Right ventricle myocardium superior (tissue), 1 donor: ENCODE results near the gene APOBEC3H. TPM values are rescaled to one million over a fixed set of nuclear protein-coding genes. Genes with fewer than 3 reads are reported as not detected.
"Not testable (repeated sequence)": the region's sequence is repeated elsewhere in the genome, so short reads cannot be mapped to it uniquely, and the experiment has no call there.

Source experiments
- ATAC-seq: fragments of 200-7000 bp; cut with Tn5 transposase; one replicate; pipeline ENCODE4 v1.9.1; 2020; ENCODE audit warnings: mild to moderate bottlenecking; ENCODE audit not compliant: poor library complexity
- DNase-seq: peaks from one replicate; pipeline ENCODE4 v3.0.0-alpha.2; 2020
- intact Hi-C: fragments of 100-400 bp; cut with DNase I; formaldehyde crosslinking; loops from one replicate; pipeline ENCODE4 v1.11.2; 2022
- long read RNA-seq: library from polyadenylated mRNA; unstranded; transcript quantifications from one replicate; pipeline ENCODE4 v2.0.0, GENCODE V29; 2021
- total RNA-seq: library from RNA; stranded (reverse); fragmentation: NEBNext Ultra II Directional; extraction: Animal tissue kit (Norgen Biotek cat#: 25700); gene quantifications from one replicate; pipeline ENCODE4 v1.2.1, GENCODE V29; 2021
- donor health status: DM: no; HTN: yes; CAD: no; lungs with severe emphysema.

The APOBEC3H gene
- not detected for total RNA-seq
- long read RNA-seq = 0 reads

- intact Hi-C loops = no loop called here
- ATAC-seq (peak; percentile 68), DNase-seq (no peak)
Measured at GRCh38 chr22:39097098-39098020, at the start of gene APOBEC3H. Gene APOBEC3H (plus strand): TSS chr22:39097244. CDS start chr22:39100279, 3,035 bp downstream.

- DNase-seq = not testable (repeated sequence)
Measured at GRCh38 chr22:39049486-39049885, 47.6 kb upstream of the APOBEC3H start.

DNA sequence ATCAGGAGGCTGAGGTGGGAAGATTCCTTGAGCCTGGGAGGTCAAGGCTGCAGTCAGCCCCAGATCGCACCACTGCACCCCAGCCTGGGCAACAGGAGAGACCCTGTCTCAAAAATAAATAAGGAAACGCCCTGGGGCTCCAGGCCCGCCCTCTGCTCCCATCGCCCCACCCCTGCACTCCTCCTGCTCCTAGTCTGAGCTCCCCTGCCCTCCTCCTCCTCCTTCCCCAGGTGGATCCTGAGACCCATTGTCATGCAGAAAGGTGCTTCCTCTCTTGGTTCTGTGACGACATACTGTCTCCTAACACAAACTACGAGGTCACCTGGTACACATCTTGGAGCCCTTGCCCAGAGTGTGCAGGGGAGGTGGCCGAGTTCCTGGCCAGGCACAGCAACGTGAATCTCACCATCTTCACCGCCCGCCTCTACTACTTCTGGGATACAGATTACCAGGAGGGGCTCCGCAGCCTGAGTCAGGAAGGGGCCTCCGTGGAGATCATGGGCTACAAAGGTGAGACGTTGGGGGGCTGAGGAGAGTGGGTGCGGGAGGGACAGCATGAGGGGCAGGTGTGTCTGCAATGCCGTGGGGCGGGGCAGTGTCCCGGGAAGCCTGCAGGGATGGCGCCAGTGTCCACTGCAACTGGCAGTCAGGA lies 45.1 kb upstream of the APOBEC3H start:
- ATAC-seq, intact Hi-C loops, DNase-seq: not testable (repeated sequence)

More at GRCh38 chr22:39049486-39049885, 47.6 kb upstream of the APOBEC3H start:
- intact Hi-C loops, ATAC-seq: not testable (repeated sequence)

DNA sequence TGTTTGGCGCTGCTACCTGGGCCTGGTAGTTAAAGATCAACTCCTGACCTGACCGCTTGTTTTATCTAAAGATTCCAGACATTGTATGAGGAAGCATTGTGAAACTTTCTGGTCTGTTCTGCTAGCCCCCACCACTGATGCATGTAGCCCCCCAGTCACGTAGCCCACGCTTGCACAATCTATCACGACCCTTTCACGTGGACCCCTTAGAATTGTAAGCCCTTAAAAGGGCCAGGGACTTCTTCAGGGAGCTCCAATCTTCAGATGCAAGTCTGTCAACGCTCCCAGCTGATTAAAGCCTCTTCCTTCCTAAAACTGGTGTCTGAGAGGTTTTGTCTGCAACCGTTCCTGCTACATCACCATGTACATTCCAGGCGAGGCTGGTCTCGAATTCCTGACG lies 41.4 kb upstream of the APOBEC3H start:
- ATAC-seq = no peak

GRCh38 chr22:39061290-39061689 lies 35.8 kb upstream of the APOBEC3H start:
- ATAC-seq, intact Hi-C loops: not testable (repeated sequence)
- DNase-seq = peak; percentile 4

More for the DNA sequence above, 41.4 kb upstream of the APOBEC3H start:
- no peak for DNase-seq
- intact Hi-C loops = no loop called here

- ATAC-seq, intact Hi-C loops: not testable (repeated sequence)
- DNase-seq = peak; percentile 6
Measured at GRCh38 chr22:39061951-39062350, 35.1 kb upstream of the APOBEC3H start.

DNA sequence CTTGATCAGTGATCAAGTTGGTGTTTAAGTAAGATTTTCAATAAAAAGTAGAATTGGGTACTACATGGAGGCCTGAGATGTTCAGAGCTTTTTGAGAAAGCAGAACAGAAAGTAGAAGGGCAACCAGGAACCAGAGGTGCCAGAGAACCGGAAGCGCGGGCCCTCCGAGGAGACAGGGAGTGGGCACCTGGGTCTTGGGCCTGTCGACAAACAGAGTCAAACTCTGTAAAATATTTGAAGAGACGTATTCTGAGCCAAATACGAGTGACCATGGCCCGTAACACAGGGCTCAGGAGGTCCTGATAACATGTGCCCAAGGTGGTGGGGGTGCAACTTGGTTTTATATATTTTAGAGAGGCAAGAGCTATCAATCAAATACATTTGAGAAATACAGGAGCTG lies 33.1 kb upstream of the APOBEC3H start:
- intact Hi-C loops, ATAC-seq: not testable (repeated sequence)

DNA sequence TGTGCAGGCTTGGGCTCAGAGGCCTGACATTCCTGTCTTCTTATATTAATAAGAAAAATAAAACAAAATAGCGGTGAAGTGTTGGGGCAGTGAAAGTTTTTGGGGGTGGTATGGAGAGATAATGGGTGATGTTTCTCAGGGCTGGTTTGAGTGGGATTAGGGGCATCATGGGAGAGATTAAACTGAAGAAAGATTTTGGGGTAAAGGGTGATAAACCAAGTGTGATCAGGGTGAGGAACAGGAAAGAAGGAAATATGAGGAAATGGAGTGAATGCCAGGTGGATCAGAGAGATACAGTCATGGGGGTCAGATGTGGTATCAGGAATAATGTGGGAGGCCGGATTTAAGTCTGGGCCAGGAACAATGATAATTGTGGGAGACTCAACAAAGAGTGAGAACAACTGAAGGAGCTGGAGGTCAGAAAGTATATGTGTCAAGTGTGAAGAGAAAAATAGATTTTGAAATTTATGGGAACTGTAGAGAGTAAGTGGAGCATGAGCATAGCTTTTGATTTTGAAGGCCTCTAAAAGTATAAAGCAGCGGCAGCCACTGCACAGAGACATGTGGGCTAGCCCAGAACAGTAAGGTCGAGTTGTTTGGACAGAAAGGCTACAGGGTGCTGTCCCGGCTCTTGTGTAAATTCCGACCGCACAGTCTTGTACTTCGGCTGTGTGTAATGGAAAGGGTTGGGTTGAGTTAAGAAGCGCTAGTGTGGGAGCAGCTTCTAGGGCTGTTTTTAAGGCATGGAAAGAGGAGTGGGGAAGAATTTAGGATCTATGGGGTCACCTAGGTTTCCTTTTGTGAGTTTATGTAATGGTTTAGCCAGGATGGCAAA lies 30.4 kb upstream of the APOBEC3H start:
- intact Hi-C loops, ATAC-seq: not testable (repeated sequence)
- peak; percentile 8 for DNase-seq

More for the DNA sequence above, 33.1 kb upstream of the APOBEC3H start:
- DNase-seq = peak; percentile 3

- DNase-seq (peak; percentile 23), ATAC-seq (no peak)
- intact Hi-C loops = no loop called here
Measured at GRCh38 chr22:39068033-39068785, 28.8 kb upstream of the APOBEC3H start.

GRCh38 chr22:39070186-39070585 lies 26.9 kb upstream of the APOBEC3H start:
- intact Hi-C loops = no loop called here
- no peak for ATAC-seq
- DNase-seq = peak; percentile 31

DNA sequence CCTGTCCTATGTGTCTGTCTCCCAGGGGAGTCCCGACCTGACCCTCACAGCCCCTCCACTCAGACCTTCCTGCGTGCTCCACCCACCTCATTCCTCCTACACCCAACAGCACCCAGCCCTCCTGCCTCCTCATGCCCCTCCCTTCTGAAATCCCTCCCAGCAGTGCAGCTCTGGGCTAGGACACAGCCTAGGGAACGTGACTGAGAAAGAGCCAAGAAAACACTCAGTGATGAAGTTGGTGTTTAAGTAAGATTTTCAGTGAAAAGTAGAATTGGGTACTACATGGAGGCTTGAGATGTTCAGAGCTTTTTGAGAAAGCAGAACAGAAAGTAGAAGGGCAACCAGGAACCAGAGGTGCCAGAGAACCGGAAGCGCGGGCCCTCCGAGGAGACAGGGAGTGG lies 24.5 kb upstream of the APOBEC3H start:
- peak; percentile 8 for DNase-seq
- ATAC-seq, intact Hi-C loops: not testable (repeated sequence)

GRCh38 chr22:39073981-39074380 lies 23.1 kb upstream of the APOBEC3H start:
- DNase-seq (no peak), ATAC-seq (no peak)
- intact Hi-C loops = no loop called here

DNA sequence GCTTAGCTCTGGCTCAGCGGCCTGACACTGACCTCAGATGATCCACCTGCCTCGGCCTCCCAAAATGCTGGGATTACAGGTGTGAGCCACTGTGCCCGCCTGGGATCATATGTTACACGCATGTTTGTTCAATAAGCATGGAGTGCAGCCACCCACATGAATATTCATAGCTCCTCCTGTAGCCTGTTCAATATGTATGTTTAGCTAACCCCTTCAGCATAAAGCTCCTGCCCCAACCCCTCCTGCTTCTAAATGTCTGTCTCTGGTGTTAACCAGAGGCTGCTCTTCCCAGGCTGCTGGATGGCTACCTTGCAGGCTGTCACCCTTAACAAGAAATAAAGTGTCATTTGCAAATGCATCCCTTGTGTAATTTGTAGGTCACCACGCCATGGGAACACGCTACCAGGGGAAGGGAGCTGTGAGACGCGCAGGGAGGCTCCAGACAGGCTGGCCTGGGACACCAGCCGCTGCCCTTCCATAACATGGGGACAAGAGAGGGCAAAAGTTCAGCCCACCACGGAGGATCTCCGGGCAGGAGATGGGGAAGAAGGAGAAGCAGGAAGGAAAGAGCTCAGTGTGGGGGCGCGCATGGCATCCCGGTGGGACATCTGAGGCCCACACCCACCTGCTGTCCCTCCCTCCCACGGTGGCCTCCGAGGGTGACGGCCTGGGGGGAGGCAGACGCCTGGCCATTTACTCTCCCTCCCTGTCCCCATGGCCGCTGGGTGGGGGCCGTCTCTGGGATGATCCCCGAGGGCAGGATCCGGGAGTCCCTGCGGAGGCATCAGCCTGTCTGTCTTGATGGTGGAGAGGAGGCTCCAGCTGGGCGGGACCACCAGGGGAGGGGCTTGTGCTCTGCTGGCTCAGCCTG lies 20.7 kb upstream of the APOBEC3H start:
- intact Hi-C loops = not testable (repeated sequence)
- peak; percentile 93 for ATAC-seq
- DNase-seq = peak; percentile 31

DNA sequence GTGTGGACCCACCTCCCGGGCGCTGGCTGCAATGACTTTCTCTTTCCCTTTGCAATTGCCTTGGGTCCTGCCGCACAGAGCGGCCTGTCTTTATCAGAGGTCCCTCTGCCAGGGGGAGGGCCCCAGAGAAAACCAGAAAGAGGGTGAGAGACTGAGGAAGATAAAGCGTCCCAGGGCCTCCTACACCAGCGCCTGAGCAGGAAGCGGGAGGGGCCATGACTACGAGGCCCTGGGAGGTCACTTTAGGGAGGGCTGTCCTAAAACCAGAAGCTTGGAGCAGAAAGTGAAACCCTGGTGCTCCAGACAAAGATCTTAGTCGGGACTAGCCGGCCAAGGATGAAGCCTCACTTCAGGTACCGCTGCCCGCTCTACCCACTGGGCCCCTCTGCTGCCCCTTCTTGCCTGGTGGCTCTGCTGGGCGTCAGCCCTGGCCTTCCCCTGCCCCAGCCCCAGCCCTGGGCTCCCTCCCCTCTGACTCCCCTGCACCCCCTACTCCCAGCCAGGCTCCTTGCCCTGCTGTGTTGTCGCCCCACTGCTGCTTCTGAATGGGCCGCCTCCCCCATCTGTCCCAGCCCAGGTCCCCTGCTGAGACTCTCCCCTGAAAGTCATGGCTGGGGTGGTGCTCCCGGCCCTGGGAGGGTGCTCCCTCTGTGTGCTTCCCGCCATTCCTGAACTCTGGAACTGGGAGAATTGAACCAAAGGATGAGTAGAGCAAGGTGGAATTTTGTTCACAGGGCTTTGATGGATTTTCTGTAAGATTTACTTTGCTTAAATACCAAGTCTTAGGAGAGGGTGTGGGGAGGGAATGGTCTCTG lies 19.8 kb upstream of the APOBEC3H start, which contains the start of gene APOBEC3G:
Gene APOBEC3G, plus strand, starts transcription at position 250 of the 815 bp plus-strand sequence. Its CDS starts 87 bp downstream, at position 337.
- peak; percentile 80 for DNase-seq
- ATAC-seq = peak; percentile 93
- intact Hi-C loops = not testable (repeated sequence)

DNA sequence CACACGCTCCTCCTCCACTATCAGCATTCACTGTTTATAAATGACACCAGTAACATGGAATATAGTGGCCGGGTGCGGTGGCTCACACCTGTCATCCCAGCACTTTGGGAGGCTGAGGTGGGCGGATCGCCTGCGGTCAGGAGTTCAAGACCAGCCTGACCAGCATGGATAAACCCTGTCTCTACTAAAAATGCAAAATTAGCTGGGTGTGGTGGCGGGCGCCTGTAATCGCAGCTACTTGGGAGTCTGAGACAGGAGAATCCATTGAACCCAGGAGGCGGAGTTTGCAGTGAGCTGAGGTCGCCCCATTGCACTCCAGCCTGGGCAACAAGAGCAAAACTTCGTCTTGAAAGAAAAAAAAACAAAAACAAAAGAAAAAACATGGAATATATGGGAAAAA lies 19.1 kb upstream of the APOBEC3H start:
- ATAC-seq, intact Hi-C loops: not testable (repeated sequence)
- DNase-seq = peak; percentile 40

DNA sequence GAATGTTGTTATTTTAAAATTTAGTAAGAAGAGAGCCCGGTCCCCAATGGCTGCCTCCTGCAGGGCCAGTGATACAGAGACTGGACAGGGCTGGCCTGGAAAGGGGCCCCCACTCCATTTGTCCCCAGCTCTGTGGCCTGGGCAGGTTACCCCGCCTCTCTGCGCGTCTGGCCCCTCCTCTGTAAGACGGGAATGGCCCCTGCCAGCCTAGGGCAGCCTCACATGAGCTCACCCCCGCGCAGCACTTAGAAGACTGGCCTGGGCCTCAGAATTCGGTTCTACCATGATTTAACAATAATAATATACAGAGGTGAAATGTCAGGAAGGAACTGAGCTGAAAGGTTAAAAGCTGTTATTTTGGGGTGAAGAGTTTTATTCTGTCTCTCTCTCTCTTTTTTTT lies 18.7 kb upstream of the APOBEC3H start:
- DNase-seq = peak; percentile 27
- intact Hi-C loops = no loop called here
- ATAC-seq = no peak
